NCI-H2196 (cell line): ENCODE results near the gene PRAME.
"Not testable (repeated sequence)": the region's sequence is repeated elsewhere in the genome, so short reads cannot be mapped to it uniquely, and the experiment has no call there.

ENCODE experiments used
- DNase-seq: peaks from one replicate; lab custom pipeline; 2025; ENCODE audit not compliant: unreplicated experiment; lab: John Stamatoyannopoulos, UW

Gene PRAME

DNA sequence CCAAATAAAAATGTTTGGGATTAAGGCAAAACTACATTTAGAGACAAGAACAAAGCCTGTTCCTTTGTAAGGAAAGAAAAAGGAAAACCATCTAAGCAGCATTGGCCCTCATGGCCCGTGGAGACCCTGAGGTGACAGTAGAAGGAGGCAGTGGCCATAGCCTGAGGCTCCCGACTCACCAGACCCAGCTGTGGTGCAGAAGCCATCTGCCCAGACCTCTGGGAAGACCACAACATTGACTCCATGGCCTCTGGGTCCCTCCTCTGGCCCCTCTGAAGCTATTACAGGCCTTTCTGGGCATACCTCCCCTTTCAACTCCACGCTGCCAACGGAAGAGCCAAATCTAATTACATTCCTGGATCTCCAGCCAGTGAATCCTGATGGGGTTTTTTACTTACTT lies 6.4 kb downstream of the PRAME start:
- DNase-seq, result no peak

DNA sequence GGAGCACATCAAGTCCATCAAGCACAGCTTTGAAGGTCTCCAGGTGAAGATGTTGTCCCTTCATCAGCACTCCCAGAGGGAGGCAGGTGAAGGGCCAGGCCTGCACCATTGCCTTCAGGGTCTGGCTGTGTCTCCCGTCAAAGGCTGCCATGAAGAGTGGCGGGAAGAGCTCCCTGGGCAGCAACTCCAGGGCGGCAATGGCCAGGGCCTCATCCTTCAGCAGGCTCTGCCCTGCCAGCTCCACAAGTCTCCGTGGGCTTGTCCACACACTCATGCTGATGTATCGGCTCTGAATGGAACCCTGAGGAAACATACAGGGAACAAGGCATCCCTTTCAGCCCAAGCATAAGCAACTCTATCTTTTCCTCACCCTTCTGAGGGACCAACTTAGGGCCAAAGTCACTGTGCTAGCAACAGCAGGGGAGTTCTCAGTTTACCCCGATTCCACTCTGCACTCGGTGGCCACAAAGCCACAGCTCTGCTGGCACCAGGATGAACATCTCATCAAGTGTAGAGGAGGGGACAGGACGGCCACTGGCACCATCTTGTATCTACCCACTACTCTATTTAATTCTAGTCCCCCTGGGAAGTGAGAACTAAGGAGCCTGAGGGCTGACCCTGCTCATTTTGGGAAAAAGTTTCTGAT lies 8.2 kb downstream of the PRAME start:
- no peak for DNase-seq

DNA sequence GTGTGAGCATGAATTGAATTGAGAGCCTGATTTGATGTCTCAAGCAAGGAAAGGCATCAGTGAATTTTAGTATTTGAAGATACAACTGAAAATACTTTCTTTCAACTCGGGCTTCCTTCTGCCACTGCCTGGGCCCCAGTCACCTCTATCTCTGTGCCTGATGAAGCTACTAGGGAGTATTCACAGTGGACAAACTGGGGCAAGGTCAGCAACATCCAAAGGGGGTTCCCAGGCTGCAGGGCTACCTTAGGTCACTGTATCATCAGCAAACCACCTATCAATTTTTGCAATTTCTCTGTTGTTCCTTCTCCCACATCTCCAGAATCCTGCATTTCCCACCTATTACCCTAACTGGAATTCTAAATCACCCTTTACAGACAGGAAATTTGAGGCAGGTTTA lies 10.2 kb downstream of the PRAME start:
- no peak for DNase-seq

DNA sequence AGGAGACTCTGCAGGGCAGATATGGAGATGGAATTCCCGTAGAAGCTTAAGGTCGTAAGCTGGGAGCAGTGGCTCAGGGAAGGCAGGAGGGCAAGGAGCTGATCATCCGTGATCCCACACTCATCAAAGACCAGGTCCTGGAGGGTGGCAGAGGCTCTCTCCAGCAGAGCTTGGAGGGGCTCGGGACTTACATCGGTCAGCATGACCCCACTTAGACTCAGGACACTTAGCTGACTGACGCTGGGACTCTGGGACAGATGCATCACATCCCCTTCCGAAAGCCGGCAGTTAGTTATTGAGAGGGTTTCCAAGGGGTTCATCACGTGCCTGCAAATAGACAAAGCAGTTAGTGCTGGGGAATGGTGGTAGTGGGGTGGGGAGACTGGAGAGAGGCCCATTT lies 10.7 kb downstream of the PRAME start:
- DNase-seq, result no peak

DNA sequence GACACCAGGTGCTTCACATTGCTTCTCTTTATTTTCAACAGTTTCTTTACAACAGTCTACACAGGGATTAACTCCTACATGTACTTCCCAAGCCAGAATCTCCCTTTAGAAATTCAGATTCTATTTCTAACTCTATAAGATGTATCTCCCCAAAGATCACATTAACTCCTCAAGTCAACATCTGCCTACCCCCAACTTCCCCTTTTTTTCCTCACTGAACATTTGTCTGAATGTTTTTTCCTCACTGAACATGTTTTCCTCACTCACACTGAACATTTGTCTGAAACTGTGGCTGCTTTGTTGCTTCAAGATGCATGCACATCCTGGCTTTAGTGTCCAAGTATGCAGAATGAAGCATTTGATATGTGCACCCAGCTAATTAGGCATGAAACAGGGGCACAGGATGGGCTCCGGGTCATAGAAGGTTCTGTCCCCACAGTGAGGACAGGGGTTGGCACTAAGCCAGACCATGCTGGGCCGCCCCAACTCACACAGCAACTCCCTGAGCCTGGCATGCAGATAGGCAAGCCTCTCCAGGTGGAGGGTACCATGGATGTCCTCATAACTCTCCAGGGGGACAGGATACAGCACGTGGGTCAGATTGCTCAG lies 11.3 kb downstream of the PRAME start:
- no peak for DNase-seq

DNA sequence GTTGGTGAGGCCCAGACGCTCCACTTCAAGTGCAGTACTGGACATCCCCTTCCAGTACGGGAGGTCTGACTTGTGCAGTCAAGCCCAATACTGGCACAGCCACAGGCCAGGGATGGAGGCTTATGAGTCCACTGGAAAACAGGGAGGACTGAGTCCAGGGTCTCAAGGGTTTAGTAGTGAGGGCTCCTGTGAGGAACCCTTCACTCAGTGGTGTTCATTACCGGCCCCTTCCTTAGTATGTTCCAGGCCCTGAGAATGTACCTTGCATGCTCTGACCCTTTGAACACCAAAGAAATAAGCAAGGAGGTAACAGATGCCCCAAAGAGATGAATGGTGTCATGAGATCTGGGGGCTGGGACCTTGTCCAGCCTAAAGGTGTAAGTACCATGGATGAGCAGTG lies 11.8 kb downstream of the PRAME start:
- DNase-seq, result no peak

DNA sequence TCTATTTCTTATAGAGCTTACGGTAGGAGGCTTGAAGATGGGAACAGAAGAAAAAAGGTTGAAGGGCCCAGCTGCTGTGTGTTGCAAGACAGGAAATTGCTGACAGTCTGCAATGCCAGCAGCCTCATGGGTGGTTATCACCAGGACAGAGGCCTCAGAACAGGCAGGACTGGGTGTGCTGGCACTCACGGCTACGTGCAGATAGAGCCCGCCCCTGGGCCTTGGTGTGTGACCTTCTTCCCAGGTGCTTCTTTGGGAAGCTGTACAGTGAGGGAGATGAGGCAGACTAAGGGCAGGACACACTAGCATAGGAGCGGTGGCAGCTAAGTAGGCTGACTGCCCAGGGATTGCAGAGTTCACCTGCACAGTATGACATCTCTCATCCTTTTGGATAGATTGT lies 12.6 kb downstream of the PRAME start:
- no peak for DNase-seq

DNA sequence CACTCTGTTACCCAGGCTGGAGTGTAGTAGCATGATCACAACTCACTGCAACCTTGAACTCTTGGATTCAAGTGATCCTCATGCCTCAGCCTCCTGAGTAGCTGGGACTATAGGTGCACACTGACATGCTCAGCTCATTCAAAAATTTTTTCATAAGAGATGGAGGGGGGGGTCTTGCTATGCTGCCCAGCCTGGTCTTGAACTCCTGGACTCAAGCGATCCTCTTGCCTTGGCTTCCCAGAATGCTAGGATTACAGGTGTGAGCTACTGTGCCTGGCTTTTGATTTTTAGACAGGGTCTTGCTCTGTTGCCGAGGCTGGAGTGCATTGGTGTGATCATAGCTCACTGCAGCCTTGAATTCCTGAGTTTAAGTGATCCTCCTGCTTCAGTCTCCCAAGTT lies 14.0 kb downstream of the PRAME start:
- no peak for DNase-seq

DNA sequence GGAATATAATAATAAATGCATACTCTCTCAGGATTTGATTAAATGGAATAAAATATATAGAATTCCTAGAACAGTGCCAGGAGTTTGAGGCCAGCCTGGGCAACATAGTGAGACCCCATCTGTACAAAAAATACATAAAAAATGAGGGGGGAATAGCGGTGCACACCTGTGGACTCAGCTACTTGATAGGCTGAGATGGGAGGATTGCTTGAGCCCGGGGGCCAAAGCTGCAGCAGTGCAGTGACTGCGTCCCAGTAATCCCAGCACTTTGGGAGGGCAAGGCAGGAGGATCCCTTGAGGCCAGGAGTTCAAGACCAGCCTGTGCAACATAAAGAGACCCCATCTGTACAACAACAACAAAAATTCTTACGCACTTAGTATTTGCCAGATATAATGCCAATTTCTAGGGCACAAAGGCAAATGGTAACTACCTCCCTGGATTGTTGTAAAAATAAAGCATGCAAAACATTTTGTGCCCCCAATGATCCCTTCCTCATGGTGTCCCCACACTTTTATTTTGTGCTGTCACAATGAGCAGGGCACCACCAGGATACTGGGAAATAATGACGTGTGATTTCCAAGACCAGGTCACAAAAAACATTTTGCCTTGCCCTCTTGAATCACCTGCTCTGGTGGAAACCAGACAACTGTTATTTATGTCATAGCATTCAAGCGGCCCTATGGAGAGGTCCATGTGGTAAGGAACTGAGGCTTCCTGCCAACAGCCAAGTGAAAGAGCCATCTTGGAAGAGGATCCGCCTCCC lies 20.7 kb downstream of the PRAME start:
- DNase-seq, result no peak

DNA sequence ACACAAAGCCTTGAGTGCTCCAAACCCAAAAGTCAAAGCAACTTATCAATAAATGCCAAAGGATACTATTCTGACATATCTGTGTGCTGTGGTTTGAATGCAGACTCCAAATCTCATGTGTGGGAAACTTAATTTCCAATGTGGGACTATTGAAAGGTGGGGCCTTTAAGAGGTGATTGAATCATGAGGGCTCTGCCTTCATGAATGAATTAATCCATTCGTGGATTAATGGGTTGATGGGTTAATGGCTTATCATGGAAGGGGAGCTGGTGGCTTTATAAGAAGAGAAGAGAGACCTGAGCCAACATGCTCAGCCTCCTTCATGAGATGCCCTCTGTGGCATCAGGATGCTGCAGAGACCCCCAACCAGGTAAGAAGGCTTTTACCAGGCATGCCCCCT lies 22.1 kb downstream of the PRAME start:
- no peak for DNase-seq

DNA sequence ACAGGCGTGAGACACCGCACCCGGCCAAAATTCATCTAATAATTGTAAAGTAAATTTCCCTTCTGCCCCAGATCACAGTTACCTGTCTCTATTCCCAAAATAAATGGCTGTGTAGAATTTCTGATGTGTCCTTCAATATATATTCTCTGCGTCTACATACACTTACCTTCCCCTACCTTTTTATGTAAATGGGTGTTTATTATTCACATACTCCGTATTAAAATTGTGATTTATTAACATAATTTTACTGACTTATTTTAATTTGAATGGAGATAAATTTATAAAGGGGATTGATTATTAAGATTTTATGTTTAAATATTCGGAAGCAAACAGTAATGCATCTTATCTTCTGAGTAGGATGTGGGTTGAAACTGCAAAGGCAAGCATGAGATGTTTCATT lies 22.6 kb downstream of the PRAME start:
- DNase-seq, result no peak

DNA sequence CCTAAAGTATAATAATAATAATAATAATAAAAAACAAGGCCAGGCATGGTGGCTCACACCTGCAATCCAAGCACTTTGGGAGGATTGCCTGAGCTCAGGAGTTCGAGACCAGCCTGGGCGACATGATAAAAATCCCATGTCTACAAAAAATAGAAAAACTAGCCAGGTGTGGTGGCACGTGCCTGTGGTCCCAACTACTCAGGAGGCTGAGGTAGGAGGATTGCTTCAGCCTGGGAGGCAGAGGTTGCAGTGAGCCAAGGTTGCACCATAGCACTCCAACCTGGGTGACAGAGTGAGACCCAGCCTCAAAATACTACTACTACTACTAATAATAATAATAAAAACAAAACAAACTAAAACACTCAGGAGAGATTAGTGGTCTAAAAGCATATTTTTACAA lies 23.4 kb downstream of the PRAME start:
- DNase-seq, result no peak

DNA sequence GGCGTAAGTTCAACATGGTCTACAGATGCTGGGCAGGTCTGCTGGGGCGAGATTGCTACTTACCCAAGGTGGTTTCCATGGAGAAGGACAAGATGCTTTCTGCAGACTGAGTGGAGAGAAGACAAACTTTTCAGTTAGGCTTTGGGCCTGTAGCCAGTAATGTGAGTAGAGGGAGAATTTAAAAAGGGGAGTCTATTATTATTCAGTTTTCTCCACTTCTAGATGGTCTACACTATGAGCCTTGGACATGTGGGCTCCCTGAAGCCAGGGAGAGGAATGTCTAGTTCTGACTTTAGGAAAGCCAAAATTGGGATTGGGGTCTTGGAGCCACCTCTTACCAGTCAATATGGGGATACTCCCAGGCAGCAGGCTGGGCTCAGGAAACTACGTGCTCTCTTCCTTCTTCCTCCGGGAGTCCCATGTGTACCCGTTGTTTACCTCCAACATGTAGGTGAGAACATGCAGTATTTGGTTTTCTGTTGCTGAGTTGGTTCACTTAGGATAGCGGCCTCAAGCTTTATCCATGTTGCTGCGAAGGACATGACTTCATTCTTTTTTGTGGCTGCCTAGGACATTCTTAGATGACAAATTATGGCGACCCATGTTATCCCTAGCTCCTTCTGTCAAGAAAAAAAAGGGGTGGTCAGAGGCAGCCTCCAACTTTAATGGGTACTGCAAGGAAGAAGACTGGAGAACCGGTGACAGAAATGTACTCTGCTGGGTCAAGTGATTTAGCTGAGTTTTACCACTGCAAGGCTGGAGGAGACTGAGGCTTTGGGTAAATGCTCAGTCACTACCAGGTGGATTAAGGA lies 24.3 kb downstream of the PRAME start:
- DNase-seq, result no peak

DNA sequence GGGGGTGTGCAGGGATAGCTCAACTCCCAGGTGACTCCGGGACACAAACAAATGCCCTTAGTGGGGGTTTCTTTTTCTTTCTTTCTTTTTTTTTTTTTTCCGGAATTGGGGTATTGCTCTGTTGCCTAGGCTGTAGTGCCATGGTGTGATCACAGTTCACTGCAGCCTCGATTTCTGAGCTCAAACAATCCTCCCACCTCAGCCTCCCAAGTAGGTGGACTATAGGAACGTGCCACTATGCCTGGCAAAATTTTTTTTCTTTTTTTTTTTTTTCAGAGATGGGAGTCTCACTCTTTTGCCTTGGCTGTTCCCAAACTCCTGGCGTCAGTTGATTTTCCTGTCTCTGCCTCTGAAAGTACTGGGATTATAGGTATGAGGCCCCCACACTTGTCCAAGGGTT lies 25.2 kb downstream of the PRAME start:
- no peak for DNase-seq

DNA sequence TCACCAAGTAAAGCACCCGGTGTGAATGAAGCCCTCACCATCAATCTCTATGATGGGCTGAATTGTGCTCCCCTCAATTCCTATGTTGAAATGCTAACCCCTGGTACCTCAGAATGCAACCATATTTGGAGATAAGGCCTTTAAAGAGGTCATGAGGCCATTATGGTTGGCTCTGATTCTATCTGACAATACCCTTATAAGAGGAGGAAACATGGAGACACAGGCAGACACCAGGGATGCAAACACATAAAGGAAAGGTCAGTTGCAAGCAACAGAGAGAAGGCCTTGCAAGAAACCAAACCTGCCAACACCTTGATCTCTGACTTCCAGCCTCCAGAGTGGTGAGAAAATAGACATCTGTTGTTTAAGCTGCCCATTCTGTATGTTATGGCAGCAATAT lies 25.6 kb downstream of the PRAME start:
- no peak for DNase-seq

DNA sequence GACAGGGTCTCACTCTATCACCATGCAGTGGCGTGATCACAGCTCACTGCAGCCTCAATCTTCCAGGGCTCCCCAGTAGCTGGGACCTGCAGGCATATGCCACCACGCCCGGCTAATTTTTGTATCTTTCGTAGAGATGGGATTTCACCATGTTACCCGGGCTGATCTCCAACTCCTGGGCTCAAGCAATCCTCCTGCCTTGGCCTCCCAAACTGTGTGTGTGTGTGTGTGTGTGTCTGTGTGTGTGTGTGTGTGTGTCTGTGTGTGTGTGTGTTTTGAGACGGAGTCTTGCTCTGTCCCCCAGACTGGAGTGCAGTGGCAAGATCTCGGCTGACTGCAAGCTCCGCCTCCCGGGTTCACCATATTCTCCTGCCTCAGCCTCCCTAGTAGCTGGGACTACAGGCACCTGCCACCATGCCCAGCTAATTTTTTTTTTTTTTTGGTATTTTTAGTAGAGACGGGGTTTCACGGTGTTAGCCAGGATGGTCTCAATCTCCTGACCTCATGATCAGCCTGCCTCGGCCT lies 26.5 kb downstream of the PRAME start:
- DNase-seq, result not testable (repeated sequence)

DNA sequence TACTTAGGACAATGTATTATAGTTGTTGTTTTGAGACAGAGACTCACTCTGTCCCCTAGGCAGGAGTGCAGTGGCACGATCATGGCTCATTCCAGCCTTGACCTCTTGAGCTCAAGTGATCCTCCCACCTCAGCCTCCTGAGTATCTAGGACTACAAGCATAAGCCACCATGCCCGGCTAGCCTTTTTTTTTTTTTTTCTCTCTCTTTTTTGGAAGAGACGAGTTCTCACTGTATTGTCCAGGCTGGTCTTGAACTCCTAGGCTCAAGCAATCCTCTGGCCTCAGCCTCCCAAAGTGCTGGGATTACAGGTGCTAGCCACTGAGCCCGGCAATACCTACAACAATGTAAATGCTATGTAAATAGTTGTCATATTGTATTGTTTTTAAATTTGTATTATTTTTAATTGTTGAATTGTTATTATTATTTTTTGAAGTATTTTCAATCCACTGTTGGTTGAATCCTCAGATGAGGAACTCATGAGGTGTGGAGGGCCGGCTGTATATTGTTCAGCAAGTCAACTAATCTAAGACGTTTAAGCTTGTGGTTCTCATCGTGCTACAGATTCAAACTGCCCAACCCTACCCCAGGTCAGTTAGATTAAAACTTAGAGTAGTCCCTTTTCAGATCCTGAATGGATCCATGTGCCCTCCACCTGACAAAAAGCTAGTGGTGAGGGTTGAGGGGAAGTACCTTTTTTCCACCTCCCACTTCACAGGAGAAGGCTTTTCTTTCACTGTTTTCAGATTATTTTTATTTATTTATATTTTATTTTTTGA lies 27.1 kb downstream of the PRAME start:
- no peak for DNase-seq

DNA sequence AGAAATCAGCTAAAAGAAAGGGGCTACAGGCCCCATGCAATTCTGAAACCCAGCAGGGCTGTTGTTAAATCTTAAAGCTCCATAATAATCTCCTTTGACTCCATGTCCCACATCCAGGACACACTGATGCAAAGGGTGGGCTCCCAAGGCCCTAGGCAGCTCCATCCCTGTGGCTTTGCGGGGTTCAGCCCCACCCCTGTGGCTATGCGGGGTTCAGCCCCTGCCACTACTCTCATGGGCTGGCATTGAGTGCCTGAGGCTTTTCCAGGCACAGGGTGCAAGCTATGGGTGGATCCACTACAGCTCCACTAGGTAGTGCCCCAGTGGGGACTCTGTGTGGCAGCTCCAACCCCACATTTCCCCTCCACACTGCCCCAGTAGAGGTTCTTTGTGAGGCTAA lies 30.3 kb downstream of the PRAME start:
- no peak for DNase-seq

DNA sequence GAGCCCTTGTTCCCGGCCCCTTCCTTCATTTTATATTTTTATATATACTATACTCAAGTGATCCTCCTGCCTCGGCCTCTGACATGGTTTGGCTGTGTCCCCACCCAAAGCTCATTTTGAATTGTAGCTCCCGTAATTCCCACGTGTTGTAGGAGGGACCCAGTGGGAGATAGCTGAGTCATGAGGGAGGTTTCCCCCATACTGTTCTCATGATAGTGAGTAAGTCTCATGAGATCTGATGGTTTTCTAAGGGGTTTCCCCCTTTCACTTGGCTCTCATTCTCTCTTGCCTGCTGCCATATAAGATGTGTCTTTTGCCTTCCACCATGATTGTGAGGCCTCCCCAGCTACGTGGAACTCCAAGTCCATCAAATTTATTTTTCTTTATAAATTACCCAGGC lies 31.8 kb downstream of the PRAME start:
- DNase-seq, result no peak

DNA sequence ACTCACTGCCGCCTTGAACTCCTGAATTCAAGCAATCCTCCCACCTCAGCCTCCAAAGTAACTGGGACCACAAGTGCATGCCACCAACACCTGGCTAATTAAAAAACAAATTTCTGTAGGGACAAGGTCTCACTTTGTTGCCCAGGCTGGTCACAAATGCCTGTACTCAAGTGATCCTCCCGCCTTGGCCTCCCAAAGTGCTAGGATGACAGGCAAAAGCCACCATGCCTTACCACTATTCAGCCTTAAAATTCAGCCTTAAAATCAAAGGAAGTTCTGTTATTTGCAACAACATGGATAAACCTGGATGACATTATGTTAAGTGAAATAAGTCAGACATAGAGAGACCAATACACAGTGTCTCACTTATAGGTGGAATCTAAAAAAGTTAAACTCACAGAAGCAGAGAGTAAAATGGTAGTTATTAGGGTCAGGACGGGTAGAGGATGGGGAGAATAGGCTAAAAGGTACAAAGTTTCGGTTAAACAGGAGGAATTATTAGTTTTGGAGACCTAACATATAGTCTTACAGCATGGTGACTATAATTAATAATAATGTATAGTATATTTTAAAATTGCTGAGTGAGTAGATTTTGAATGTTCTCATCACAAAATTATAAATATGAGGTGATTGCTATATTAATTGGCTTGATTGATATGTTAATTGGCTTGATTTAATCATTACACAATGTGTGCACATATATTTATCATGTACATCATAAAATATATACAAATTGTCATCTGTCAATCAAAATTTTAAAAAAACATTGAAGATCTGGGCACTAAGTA lies 32.7 kb downstream of the PRAME start:
- DNase-seq, result no peak
